ENCODE measurements around the gene RASGRF2. TPM values are rescaled to one million over a fixed set of nuclear protein-coding genes. Genes with fewer than 3 reads are reported as not detected.

RASGRF2 gene
- total RNA-seq, 2 donors from 2014 or later: 19.9 to 20.5 TPM

DNA sequence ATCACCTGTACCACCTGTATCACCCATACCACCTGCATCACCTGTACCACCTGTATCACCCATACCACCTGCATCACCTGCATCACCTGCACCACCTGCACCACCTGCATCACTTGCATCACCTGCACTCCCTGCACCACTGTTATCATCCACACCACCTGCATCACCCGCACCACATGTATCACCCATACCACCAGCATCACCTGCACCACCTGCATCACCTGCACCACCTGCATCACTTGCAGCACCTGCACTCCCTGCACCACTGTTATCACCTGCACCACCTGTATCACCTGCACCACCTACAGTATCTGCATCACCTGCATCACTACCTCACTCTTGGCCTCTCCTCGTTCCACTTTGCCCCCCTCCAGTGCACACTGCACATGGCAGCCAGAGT lies 209.8 kb downstream of the RASGRF2 start:
- Mint-ChIP-seq H3K9me3 (no peaks in the 10 kb centered on the region), H3K27me3 (ENCODE audit: low read depth) (no peaks in the 10 kb centered on the region), H3K4me1 (ENCODE audit: low read depth) (peaks cover 10% of the 10 kb centered on the region), H3K36me3 (ENCODE audit: insufficient read depth in 2 of 2) (peaks cover 2 to 3% of the 10 kb centered on the region in 2 donors), H3K4me3 (no peak overlapping the region), H3K27ac (no peak overlapping the region)
- DNase-seq: no peak
- no peak for ATAC-seq (replicated peaks in 1 of 2)

- no peaks in the 10 kb centered on the region for H3K4me1 Mint-ChIP-seq (ENCODE audit: low read depth)
- H3K4me3 Mint-ChIP-seq: no peak overlapping the region
- H3K27me3 Mint-ChIP-seq (ENCODE audit: low read depth): no peaks in the 10 kb centered on the region
- no peak overlapping the region for H3K27ac Mint-ChIP-seq
- H3K36me3 Mint-ChIP-seq (ENCODE audit: insufficient read depth in 2 of 2): peaks cover 2 to 3% of the 10 kb centered on the region in 2 donors
- ATAC-seq (replicated peaks in 1 of 2) (no peak), DNase-seq (no peak)
- no peaks in the 10 kb centered on the region for H3K9me3 Mint-ChIP-seq
Measured at GRCh38 chr5:81171769-81172168, 211.6 kb downstream of the RASGRF2 start.

DNA sequence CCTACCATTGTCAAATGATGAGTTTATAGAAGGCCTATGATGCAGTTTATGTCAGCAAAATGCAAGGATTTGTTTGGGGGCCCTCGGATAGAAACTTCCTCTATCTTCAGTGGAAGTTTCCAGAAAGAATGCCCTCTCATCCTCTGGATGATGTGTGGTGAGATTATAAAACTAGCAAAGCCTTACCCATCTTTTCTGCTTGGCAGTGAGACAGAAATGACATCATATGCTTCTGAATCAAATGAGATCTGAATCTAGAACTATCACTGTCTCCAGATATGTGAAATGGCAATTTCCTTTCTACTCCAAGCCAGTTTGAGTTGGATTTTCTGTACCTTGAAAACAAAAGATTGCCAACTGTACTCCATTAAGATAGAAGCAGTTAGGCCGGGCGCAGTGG lies 212.5 kb downstream of the RASGRF2 start:
- Mint-ChIP-seq H3K27ac (no peak overlapping the region), H3K27me3 (ENCODE audit: low read depth) (no peaks in the 10 kb centered on the region), H3K4me1 (ENCODE audit: low read depth) (no peaks in the 10 kb centered on the region), H3K4me3 (no peak overlapping the region), H3K9me3 (no peaks in the 10 kb centered on the region), H3K36me3 (ENCODE audit: insufficient read depth in 2 of 2) (peaks cover 2 to 3% of the 10 kb centered on the region in 2 donors)
- ATAC-seq (replicated peaks in 1 of 2) (no peak), DNase-seq (no peak)

- no peak overlapping the region for H3K4me3 Mint-ChIP-seq
- peaks cover 5% of the 10 kb centered on the region for H3K4me1 Mint-ChIP-seq (ENCODE audit: low read depth)
- H3K27me3 Mint-ChIP-seq (ENCODE audit: low read depth): no peaks in the 10 kb centered on the region
- ATAC-seq (replicated peaks in 1 of 2) (no peak), DNase-seq (no peak)
- H3K36me3 Mint-ChIP-seq (ENCODE audit: insufficient read depth in 2 of 2): peaks cover 0 to 2% of the 10 kb centered on the region in 2 donors
- no peaks in the 10 kb centered on the region for H3K9me3 Mint-ChIP-seq
- no peak overlapping the region for H3K27ac Mint-ChIP-seq
Measured at GRCh38 chr5:81177061-81177460, 216.9 kb downstream of the RASGRF2 start.

DNA sequence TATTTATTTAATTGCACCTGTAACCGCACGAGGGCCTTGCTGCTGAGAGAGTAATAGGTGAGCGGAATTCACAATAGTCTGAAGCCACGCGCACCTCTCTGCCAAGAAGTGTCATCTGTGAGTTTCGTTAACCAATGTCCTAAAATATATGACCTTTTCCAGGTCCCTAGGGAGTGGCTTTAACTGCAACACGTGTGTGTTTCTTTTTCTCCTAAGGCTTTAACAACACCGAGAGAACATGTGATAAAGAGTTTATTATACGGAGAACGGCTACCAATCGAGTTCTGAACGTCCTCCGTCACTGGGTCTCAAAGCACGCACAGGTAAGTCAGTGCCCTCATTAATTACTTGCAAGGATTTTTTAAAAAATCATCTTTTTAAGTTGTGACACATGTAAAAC lies 219.8 kb downstream of the RASGRF2 start:
- Mint-ChIP-seq H3K4me1 (ENCODE audit: low read depth) (peaks cover 25% of the 10 kb centered on the region), H3K4me3 (no peak overlapping the region), H3K27ac (no peak overlapping the region), H3K9me3 (no peaks in the 10 kb centered on the region), H3K27me3 (ENCODE audit: low read depth) (no peaks in the 10 kb centered on the region), H3K36me3 (ENCODE audit: insufficient read depth in 2 of 2) (no peaks in the 10 kb centered on the region)
- DNase-seq (no peak), ATAC-seq (replicated peaks in 1 of 2) (no peak)

DNA sequence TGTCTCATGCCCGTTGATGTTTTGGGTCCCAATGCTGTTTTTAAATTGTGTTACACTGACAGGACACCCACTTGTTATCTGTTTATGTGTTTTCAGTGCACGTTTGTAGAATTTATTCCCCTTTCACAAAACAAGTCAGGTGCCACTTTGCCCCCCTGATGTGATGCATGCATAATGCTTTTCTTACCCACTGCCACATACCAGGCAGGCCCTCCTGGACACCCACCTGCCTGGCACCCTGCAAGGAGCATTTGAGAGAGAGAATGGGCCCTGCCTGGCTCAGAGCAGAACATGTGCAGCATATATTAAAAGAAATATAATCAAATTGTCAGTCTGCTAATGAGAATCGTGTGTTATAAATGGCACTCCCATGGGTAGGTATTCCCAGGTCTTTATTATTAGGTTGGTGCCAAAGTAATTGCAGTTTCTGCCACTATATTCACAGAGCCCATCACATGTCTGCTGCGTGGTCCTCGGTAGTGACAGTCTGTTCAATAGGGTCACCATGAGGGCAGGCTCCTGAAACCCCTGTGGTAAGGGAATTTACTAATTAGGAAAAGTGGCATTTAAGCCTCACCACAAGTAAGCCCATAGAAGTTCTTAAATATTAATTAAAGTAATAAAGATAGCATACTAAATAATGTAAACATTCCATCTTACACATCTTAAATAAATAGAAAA lies 220.8 kb downstream of the RASGRF2 start:
- ATAC-seq (replicated peaks in 1 of 2): no peak
- Mint-ChIP-seq H3K9me3 (no peaks in the 10 kb centered on the region), H3K4me3 (no peak overlapping the region), H3K4me1 (ENCODE audit: low read depth) (peaks cover 25% of the 10 kb centered on the region), H3K36me3 (ENCODE audit: insufficient read depth in 2 of 2) (no peaks in the 10 kb centered on the region), H3K27ac (no peak overlapping the region), H3K27me3 (ENCODE audit: low read depth) (no peaks in the 10 kb centered on the region)
- DNase-seq: no peak

GRCh38 chr5:81181576-81182316 lies 221.6 kb downstream of the RASGRF2 start:
- no peak for ATAC-seq (replicated peaks in 1 of 2)
- Mint-ChIP-seq H3K9me3 (no peaks in the 10 kb centered on the region), H3K27ac (no peak overlapping the region), H3K27me3 (ENCODE audit: low read depth) (no peaks in the 10 kb centered on the region), H3K4me3 (no peak overlapping the region), H3K4me1 (ENCODE audit: low read depth) (peaks cover 25% of the 10 kb centered on the region), H3K36me3 (ENCODE audit: insufficient read depth in 2 of 2) (no peaks in the 10 kb centered on the region)
- no peak for DNase-seq

DNA sequence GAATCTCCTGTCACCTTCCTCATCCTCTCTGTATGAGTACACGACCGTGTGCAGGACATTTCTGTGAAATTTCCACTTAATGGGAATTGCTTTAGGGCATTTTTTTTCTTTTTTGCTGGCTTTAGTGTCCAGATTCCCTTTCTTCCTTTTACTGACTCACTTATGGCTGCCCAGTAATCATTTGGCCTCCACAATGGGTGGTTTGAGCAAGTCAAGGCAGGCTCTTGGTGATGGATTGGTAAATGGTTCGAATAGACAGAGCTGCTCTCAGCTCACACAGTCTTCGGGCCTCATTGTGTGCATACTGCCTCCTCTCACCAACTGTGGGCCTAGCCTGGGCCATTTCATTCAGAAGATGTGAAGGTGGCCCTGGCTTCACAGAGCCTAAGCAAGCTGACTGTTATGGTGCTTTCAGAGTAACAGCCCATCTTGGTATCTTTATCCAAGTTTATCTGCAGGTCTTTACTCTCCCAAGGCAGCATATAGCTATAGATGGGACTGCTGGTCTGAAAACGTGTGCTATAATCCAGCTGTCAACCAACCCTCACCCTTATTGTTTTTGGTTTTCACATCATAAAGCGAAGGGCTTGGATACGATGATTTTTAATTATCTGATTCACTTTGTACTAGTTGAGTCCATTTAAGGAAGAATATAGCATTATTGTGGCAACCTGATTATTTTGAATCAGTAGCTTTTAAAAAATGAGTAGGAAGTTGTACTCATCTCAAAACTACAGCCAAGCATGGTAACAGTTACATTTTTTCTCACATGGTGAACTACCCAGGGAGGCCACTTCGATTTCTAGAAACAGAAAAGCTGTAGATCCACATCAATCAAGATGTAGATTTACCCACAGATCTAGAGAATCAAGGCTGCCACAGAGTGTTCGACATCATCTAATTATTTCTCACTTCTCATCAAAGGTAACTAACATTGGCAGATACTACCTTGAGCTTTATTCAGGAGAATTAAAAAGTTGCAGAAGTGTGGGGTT lies 222.5 kb downstream of the RASGRF2 start:
- Mint-ChIP-seq H3K9me3 (no peaks in the 10 kb centered on the region), H3K27ac (no peak overlapping the region), H3K4me1 (ENCODE audit: low read depth) (peaks cover 25% of the 10 kb centered on the region), H3K4me3 (peak overlapping the region in 1 of 2 donors; percentile 20), H3K36me3 (ENCODE audit: insufficient read depth in 2 of 2) (no peaks in the 10 kb centered on the region), H3K27me3 (ENCODE audit: low read depth) (no peaks in the 10 kb centered on the region)
- DNase-seq (no peak), ATAC-seq (replicated peaks in 1 of 2) (peak; percentile 84 to 89)

DNA sequence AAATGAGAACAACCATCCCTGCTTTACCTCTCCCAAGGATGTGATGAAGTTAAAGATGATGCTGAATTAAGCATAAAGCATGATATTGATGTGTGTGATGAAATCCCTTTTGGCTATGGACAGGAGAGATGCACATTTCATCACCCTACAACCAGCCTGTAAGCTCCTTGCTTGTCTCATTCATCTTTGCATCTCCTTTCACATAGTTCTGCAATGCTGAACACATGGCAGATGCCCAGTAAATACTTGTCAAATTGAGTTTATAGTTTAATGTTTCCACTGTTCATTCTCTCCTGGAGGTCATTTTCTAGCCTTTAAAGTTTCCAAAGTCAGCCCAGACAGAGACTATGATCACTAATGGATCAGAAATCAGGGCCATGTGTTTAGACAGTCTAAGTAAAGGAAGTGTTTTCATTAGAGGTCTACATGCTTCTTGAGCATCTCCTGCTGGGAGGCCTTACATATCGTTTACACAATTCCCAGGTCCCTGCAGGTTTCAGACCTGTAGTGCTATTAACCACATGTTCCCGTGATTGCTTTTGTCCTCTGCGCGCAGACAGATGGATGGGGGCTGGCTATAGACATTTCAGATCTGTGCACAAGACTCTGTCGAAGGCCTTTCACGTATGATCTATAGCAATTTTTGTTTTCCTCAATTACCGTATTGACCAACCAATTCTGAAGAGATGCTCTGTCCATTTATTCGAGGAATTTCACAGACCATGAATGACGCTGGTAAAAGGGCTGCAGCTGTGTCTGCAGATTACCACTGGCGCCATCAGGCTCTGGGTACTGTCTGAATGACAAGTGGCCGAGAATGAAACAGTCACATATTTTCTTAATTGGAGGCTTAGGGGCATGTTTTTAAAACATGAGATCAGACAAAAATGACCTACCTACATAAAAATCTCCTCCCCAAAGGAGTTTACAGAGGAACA lies 223.9 kb downstream of the RASGRF2 start:
- DNase-seq (no peak), ATAC-seq (replicated peaks in 1 of 2) (no peak)
- Mint-ChIP-seq H3K27ac (peak overlapping the region; percentile 27), H3K27me3 (ENCODE audit: low read depth) (no peaks in the 10 kb centered on the region), H3K4me3 (no peak overlapping the region), H3K4me1 (ENCODE audit: low read depth) (peaks cover 34% of the 10 kb centered on the region), H3K9me3 (no peaks in the 10 kb centered on the region), H3K36me3 (ENCODE audit: insufficient read depth in 2 of 2) (no peaks in the 10 kb centered on the region)

DNA sequence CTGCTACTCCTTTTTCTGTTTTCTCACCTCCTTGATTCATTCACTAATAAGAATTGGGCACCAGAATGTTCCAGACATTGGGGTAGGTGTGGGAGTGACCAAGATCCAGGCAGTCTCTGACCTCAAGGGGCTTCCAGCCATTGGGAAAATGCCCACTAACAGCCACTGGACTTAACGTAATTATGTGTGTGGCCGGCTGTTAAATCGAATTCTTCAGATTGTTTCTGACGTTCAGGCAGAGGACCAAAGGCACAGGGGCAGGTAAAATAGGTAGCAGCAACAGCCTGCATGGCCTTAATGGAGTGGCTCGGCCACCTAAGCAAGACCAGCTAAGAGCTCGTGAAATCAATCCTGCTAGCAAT lies 224.6 kb downstream of the RASGRF2 start:
- ATAC-seq (replicated peaks in 1 of 2): no peak
- no peaks in the 10 kb centered on the region for H3K36me3 Mint-ChIP-seq (ENCODE audit: insufficient read depth in 2 of 2)
- no peak overlapping the region for H3K27ac Mint-ChIP-seq
- H3K4me1 Mint-ChIP-seq (ENCODE audit: low read depth): peaks cover 34% of the 10 kb centered on the region
- H3K27me3 Mint-ChIP-seq (ENCODE audit: low read depth): no peaks in the 10 kb centered on the region
- no peaks in the 10 kb centered on the region for H3K9me3 Mint-ChIP-seq
- DNase-seq: no peak
- H3K4me3 Mint-ChIP-seq: no peak overlapping the region

DNA sequence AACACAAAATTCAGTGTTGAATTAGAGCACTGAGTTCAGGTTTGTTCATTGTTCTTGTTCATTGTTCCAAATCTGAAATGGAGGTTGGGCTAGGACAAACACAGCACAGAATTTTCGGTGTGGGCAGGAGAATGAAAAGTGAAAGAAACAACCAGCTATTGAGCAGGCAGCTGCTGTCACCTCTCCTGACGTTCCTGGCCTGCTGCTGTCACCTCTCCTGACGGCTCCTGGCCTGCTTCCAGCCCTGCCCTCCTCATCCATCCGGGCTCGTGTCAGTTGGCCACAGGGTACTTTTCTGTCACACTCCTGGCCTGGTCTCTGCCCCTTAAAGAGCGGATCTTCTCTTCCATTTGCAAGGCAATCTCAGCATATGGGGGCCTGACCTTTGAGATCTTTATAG lies 227.7 kb downstream of the RASGRF2 start:
- H3K4me3 Mint-ChIP-seq: peak overlapping the region in 1 of 2 donors; percentile 38
- DNase-seq: no peak
- H3K27ac Mint-ChIP-seq: peak overlapping the region; percentile 13
- ATAC-seq (replicated peaks in 1 of 2): no peak
- no peaks in the 10 kb centered on the region for H3K36me3 Mint-ChIP-seq (ENCODE audit: insufficient read depth in 2 of 2)
- H3K4me1 Mint-ChIP-seq (ENCODE audit: low read depth): peaks cover 20% of the 10 kb centered on the region
- H3K27me3 Mint-ChIP-seq (ENCODE audit: low read depth): no peaks in the 10 kb centered on the region
- H3K9me3 Mint-ChIP-seq: no peaks in the 10 kb centered on the region

- no peak for DNase-seq
- H3K36me3 Mint-ChIP-seq (ENCODE audit: insufficient read depth in 2 of 2): no peaks in the 10 kb centered on the region
- no peak overlapping the region for H3K27ac Mint-ChIP-seq
- H3K4me1 Mint-ChIP-seq (ENCODE audit: low read depth): peaks cover 9% of the 10 kb centered on the region
- H3K9me3 Mint-ChIP-seq: no peaks in the 10 kb centered on the region
- no peaks in the 10 kb centered on the region for H3K27me3 Mint-ChIP-seq (ENCODE audit: low read depth)
- ATAC-seq (replicated peaks in 1 of 2): peak in 1 of 2 donors; percentile 62
- no peak overlapping the region for H3K4me3 Mint-ChIP-seq
Measured at GRCh38 chr5:81188962-81189361, 228.8 kb downstream of the RASGRF2 start.
